Head of caudate nucleus (tissue), 42 donors: ENCODE measurements around the gene CREB3L1.

ENCODE experiments used
- DNase-seq, 42 donors: peaks; one replicate each; pipeline versions ENCODE4 v3.0.0 to v3.0.0-alpha.2; 2020 to 2021; ENCODE audit warnings: mixed read lengths in 7 of 42
- intact Hi-C: fragments of 100-400 bp; cut with DNase I; formaldehyde crosslinking; loops from one replicate; pipeline ENCODE4 v1.15.0; 2022

The CREB3L1 gene

DNA sequence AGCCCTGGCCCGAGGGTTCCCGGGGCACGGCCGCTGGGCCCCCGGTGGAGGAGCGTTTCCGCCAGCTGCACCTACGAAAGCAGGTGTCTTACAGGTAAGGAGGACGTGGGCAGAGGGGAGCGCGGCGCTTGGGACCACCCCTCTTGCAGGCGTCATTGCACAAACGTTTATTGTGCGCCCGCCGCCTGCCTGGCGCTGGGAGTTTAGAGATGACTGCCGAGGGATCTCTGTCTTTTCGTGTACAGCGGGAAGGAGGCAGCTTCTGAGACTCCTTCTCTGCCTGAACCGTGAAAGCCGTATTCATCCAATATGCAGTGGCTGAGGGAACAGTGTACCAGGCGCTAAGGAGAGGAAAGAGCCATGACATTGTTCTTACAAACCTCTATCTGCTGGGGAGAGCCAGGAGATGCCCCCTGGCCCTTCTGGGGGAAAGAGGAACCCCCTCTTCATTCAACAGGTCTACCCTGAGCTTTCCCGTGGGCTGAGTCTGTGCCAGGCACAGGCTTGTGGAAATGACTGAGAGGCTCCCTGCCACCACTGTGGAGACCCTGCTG lies 56.0 kb downstream of the CREB3L1 start:
- DNase-seq, result peak in 30 of 42 donors; percentile 36 to 80 (median 58)
- intact Hi-C loops, result no loop called here

- DNase-seq, result no peak
- intact Hi-C loops, result no loop called here
These were observed 56.7 kb downstream of the CREB3L1 start for GRCh38 chr11:46334211-46334610.

DNA sequence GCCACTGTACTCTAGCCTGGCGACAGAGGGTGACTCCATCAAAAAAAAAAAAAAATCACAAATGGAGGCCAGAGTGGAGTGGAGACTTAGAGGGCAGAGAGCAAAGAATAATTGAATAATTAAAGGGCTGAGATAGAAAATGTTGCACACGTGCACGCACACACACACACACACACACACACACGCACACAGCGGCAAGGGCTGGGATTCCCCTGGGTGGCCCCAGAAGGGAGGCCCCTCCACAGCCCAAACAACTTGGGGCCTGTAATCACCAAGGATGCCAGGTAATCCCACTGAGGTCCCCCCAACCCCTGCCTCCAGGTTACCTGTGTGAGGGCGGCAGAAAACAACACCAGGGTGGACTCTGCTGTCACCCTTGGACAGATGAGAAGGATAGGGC lies 57.8 kb downstream of the CREB3L1 start:
- DNase-seq, result no peak
- intact Hi-C loops, result no loop called here

- intact Hi-C loops, result no loop called here
These were observed 58.6 kb downstream of the CREB3L1 start for GRCh38 chr11:46335890-46336562.

DNA sequence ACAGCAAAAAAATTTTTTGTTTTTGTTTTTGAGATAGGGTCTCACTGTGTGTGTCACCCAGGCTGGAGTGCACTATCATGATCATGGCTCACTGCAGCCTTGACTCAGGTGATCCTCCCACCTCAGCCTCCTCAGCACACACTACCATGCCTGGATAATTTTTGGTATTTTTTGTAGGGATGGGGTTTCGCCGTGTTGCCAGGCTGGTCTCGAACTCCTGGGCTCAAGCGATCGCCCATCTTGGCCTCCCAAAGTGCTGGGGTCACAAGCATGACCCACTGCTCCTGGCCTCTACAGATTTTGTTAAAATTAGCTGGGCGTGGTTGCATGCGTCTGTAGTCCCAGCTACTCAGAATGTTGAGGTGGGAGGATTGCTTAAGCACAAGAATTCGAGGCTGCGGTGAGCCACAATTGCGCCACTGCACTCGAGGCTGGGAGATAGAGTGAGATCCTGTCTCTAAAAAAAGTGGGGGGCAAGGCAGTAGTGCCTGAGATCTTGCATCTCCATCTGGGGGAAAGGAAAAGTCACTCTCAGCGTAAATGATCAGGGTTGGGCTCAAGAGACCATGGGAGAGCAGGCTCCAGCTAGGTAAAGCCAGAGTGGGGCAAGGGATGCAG lies 59.2 kb downstream of the CREB3L1 start:
- peak in 8 of 42 donors; percentile 37 to 72 (median 63) for DNase-seq
- intact Hi-C loops, result no loop called here

More at GRCh38 chr11:46335890-46336562, 58.6 kb downstream of the CREB3L1 start:
- peak in 23 of 42 donors; percentile 31 to 85 (median 56) for DNase-seq

DNA sequence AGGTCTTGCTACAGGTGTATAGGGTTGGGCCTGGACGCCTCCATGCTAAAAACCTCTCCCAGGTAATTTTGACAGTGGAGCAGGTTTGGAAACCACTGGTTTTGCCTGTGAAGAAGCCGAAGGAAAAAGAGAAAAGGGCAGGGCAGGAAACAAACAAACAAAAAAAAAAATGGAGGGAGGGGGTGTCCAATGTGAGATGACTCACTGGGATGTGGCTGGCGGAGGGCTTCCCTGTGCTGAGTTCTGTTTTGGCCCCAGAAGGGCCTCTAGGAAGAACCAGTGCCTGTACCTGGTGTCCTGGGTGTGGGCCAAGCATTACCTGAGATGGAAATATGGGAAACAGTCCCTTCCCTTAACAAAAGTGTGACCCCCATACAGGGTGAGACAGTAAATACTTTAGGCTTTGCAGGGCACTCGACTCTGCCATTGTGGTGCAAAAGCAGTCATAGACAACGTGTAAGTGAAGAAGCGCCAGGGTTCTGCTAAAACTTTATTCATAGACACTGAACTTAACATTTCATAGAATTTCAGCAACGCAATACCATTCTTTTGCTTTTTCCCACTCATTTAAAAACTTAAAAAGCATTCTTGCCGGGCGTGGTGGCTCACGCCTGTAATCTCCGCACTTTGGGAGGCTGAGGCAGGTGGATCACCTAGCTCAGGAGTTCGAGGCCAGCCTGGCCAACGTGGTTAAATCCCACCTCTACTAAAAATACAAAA lies 60.3 kb downstream of the CREB3L1 start:
- no peak for DNase-seq
- intact Hi-C loops, result no loop called here

GRCh38 chr11:46338636-46338987 lies 61.1 kb downstream of the CREB3L1 start:
- intact Hi-C loops, result no loop called here
- DNase-seq, result no peak

- DNase-seq, result peak in 7 of 42 donors; percentile 46 to 66 (median 55)
- intact Hi-C loops, result no loop called here
These were observed 61.7 kb downstream of the CREB3L1 start for GRCh38 chr11:46338988-46339666.

- intact Hi-C loops, result no loop called here
- DNase-seq, result no peak
These were observed 62.4 kb downstream of the CREB3L1 start for GRCh38 chr11:46339816-46340215.

GRCh38 chr11:46341454-46341853 lies 64.0 kb downstream of the CREB3L1 start:
- intact Hi-C loops, result no loop called here
- no peak for DNase-seq

DNA sequence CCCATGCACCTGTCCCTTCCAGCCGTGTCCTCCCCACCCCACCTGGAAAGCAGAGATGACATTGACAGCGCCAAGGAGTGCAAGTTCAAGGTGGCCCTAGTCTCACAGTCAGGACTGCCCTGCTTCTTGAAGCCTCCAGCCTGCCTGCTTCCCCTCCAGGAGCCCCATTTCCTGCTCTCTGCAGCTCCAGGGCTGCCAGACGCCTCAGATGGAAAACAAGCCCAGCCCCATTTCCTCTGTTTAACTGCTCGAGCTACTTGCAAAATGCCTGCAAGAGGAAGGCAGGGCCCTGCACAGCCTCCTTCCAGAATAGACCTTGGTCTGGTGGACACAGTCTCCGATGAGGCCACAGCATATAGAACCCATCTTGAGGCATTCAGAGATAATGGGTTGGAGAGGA lies 64.8 kb downstream of the CREB3L1 start:
- intact Hi-C loops, result no loop called here
- DNase-seq, result peak in 2 of 42 donors; percentile 44 to 45

DNA sequence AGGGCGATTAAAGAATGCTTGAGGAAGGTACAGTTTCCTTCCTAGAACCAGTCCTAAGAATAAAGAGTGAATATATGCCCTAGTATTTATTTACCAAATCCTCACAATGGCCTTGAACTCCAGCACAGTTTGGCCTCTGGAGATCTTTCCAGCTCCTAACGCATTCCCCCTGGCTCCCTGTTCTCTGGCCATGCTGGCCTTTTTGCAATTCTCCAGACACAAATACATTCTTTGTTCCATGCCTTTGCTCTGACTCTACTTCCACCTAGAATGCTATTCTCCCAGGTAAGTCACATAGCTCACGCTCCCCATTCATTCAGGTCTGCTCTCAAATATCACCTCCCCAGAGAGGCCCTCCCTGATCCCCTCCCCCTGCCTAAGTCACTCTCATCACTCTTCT lies 66.1 kb downstream of the CREB3L1 start:
- no peak for DNase-seq
- intact Hi-C loops, result no loop called here

GRCh38 chr11:46345131-46345597 lies 67.7 kb downstream of the CREB3L1 start:
- intact Hi-C loops, result no loop called here
- peak in 4 of 42 donors; percentile 24 to 47 (median 28) for DNase-seq

DNA sequence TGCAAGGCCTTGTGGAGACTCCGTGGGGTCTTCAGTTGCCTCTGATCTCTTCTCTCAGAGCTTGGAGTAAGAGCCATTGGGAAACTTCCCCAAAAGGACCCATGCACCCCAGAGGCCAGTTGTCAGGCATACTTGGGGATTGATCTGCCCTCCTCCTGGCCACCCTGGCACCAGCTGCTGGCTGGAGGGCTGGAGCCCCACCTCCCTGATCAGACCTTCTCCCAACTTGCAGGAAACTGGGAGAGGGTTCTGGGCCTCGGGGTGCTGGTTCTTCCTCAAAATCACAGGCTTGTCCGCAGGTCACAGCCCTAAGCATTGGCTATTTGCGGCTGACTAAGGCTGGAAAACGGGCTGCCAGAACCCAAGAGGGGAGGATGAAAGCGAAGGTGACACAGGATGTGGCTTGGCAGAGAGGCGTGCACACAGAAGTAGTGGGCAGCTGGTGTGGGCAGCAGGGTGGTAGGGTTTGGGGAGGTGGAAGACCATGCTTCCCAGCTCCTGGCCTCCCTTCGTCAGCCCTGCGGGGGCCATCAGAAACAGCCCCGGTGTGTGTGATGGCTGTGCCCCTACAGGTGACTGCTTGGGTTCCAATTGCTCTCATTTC lies 68.5 kb downstream of the CREB3L1 start:
- intact Hi-C loops, result no loop called here
- peak in 1 of 42 donors; percentile 15 for DNase-seq

- DNase-seq, result peak; percentile 59 to 96 (median 90)
- intact Hi-C loops, result no loop called here
These were observed 69.6 kb downstream of the CREB3L1 start, which contains the start of gene DGKZ for GRCh38 chr11:46346886-46347636. TSS of gene DGKZ (plus strand) at chr11:46347463. CDS start at chr11:46347660, 197 bp downstream.

GRCh38 chr11:46347637-46348311 lies 70.3 kb downstream of the CREB3L1 start:
- peak in 3 of 42 donors; percentile 27 to 40 (median 33) for DNase-seq
- intact Hi-C loops, result no loop called here
